ENCODE measurements around the gene IFT27. TPM values are rescaled to one million over a fixed set of nuclear protein-coding genes. Genes with fewer than 3 reads are reported as not detected.
A peak's percentile ranks its signal among the peaks of the same experiment; 100 is the strongest.

The IFT27 gene
- total and polyA plus RNA-seq, 8 donors = 11.7 to 23.8 (median 15.4) TPM

- Histone ChIP-seq H3K4me1 (no peaks in the 10 kb centered on the region), H3K4me3 (no peak overlapping the region), H3K27me3 (no peaks in the 10 kb centered on the region), H3K36me3 (no peaks in the 10 kb centered on the region), H3K9me3 (no peaks in the 10 kb centered on the region), H3K27ac (no peak overlapping the region)
- 80 to 85% methylated on average over 9 of the region's 9 CpGs for WGBS, 2 donors
- no peak for DNase-seq
- ATAC-seq = no peak
- intact Hi-C loops (cut with DNase I) = no loop called here
- FAIRE-seq = no peak
- TF ChIP-seq, protein P1, sequence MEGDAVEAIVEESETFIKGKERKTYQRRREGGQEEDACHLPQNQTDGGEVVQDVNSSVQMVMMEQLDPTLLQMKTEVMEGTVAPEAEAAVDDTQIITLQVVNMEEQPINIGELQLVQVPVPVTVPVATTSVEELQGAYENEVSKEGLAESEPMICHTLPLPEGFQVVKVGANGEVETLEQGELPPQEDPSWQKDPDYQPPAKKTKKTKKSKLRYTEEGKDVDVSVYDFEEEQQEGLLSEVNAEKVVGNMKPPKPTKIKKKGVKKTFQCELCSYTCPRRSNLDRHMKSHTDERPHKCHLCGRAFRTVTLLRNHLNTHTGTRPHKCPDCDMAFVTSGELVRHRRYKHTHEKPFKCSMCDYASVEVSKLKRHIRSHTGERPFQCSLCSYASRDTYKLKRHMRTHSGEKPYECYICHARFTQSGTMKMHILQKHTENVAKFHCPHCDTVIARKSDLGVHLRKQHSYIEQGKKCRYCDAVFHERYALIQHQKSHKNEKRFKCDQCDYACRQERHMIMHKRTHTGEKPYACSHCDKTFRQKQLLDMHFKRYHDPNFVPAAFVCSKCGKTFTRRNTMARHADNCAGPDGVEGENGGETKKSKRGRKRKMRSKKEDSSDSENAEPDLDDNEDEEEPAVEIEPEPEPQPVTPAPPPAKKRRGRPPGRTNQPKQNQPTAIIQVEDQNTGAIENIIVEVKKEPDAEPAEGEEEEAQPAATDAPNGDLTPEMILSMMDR (IDR thresholded peaks at IDR 0.05) = no peak
Measured at GRCh38 chr22:36726007-36726380, 49.9 kb downstream of the IFT27 start.

GRCh38 chr22:36725366-36726006 lies 50.4 kb downstream of the IFT27 start:
- Histone ChIP-seq H3K4me3 (no peak overlapping the region), H3K9me3 (no peaks in the 10 kb centered on the region), H3K36me3 (no peaks in the 10 kb centered on the region), H3K27ac (no peak overlapping the region), H3K4me1 (no peaks in the 10 kb centered on the region), H3K27me3 (no peaks in the 10 kb centered on the region)
- WGBS, 2 donors = 75 to 82% methylated on average over 24 of the region's 24 CpGs
- ATAC-seq (no peak), FAIRE-seq (no peak), DNase-seq (no peak)
- intact Hi-C loops (cut with DNase I) = no loop called here
- TF ChIP-seq, protein P1 (IDR thresholded peaks at IDR 0.05) = no peak

- no peaks in the 10 kb centered on the region for H3K27me3 ChIP-seq
- intact Hi-C loops (cut with DNase I) = no loop called here
- ATAC-seq = no peak
- H3K27ac ChIP-seq = no peak overlapping the region
- H3K4me1 ChIP-seq = no peaks in the 10 kb centered on the region
- H3K4me3 ChIP-seq = no peak overlapping the region
- no peak for DNase-seq
- FAIRE-seq = no peak
- no peaks in the 10 kb centered on the region for H3K9me3 ChIP-seq
- H3K36me3 ChIP-seq = no peaks in the 10 kb centered on the region
- WGBS, 2 donors = 76 to 80% methylated on average over 4 of the region's 4 CpGs
- TF ChIP-seq, protein P1 (IDR thresholded peaks at IDR 0.05) = no peak
Measured at GRCh38 chr22:36724836-36725235, 51.1 kb downstream of the IFT27 start.

GRCh38 chr22:36722055-36722454 lies 53.9 kb downstream of the IFT27 start:
- DNase-seq (no peak), ATAC-seq (peak in 3 of 4 donors; percentile 23 to 70 (median 60)), FAIRE-seq (no peak)
- TF ChIP-seq, protein P1 (IDR thresholded peaks at IDR 0.05) = no peak
- H3K27me3 ChIP-seq = no peaks in the 10 kb centered on the region
- H3K9me3 ChIP-seq = no peaks in the 10 kb centered on the region
- H3K4me1 ChIP-seq = no peaks in the 10 kb centered on the region
- no peak overlapping the region for H3K4me3 ChIP-seq
- H3K36me3 ChIP-seq = no peaks in the 10 kb centered on the region
- intact Hi-C loops (cut with DNase I) = no loop called here
- H3K27ac ChIP-seq = no peak overlapping the region

DNA sequence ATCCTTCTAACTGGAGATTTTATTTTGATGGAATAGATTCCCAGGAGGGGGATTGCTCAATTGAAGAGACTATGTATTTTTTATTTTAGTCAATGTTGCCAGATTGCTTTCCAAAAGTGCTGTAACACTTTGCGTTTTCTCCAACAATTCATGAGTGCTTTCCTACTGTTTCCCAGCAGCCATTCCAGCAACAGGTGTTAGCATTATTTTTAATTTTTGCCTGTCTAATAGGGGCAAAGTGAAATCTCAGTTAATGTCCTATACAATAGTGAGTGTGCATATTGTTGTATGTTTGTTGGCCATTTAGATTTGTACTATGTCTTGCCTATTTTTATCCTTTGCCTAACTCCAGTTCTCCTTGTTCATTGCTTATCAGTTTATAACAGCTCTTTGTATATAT lies 60.3 kb downstream of the IFT27 start:
- intact Hi-C loops (cut with DNase I) = no loop called here
- no peak overlapping the region for H3K27ac ChIP-seq
- DNase-seq (no peak), ATAC-seq (no peak), FAIRE-seq (no peak)
- H3K27me3 ChIP-seq = no peaks in the 10 kb centered on the region
- no peaks in the 10 kb centered on the region for H3K4me1 ChIP-seq
- TF ChIP-seq, protein P1 (IDR thresholded peaks at IDR 0.05) = no peak
- H3K36me3 ChIP-seq = no peaks in the 10 kb centered on the region
- 78 to 94% methylated on average over 1 of the region's 1 CpG for WGBS, 2 donors
- H3K9me3 ChIP-seq = no peaks in the 10 kb centered on the region
- no peak overlapping the region for H3K4me3 ChIP-seq

All from pancreas (tissue), 10 donors.